HCEC 1CT (cell line): ENCODE results near the gene MXD3.

ENCODE experiments used
- DNase-seq: peaks from one replicate; pipeline ENCODE4 v3.0.0-alpha.2; 2017

The MXD3 gene

DNA sequence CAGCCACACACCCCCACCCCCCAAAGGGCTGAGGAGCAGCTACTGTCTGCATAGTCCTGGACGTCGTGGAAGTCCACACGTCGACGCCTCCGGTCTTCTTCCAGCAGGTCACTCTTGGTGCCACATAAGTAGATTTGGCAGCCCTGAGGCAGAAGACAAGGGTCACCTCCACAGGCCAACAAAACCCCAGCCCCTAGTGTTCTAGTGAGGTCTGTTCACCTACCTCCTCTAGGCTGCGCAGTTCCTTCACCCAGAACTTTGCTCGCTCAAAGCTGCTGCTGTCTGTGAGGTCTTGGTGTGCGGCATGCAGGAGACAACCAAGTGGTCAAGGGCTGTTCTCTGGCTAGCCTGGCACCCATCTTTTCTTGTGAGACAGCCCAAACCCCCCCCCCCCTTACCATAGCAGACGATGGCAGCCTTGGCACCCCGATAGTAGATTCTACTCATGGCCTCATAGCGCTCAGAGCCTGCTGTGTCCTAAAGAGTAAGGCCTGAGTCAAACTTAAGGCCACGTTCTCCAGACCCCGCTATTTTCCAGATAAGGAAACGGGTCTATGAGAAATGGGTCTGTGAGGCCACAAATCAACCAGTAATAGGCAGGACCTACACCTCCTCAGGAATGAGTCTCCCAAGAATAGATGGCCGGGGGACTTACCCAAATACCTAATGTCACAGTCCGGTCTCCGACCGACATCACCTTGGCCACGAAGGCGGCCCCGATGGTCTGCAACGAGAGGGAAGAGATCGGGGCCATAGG lies 9.2 kb downstream of the MXD3 start:
- DNase-seq: no peak

DNA sequence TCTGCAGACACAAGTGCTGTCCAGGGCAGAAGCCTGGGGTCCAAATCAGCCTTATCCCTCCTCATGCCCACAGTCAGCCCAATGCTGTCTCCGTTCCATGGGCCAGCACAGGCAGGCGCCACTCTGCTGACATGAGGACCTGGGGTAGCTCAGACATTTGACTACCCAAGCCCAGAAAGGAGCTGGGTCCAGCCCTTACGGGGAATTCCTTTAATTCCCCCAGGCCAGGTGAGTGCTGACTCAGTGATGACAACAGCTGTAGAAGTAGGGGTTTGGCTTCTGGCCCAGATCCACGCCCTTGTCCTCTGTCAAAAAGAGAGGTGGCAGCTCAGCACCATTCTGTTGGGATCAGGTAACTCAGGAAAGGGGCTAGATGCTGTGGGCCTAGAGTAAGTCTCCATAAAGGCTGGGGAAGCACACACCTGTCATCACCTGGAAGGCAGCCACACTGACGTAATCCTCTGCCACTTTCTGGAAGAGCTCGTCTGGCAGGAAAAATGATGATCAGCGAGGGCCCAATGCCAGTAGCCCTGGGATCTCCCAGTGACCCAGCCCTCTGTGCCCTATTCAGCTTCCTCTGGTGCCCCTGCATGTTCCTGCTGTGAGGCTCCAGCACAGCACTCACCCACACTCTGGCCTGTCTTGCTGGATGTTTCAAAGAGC lies 10.1 kb downstream of the MXD3 start:
- DNase-seq: no peak

DNA sequence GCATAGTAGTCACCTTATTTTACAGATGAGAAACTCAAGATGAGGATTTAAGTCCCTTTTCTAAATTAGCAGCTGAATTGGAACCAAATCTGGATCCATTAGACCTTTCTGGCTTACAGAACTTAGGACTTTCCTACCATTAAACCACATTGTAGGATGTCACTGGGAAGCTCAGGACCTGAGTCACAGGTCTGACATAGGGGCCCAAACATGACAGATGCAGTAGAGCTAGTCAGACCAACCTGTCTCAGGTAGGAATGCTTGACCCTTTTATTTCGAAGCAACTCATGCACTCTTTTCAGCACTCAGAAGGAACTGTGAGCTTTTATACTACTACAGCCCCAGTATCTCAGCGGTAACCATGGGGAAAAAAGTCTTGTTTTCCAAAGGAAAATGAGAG lies 10.7 kb downstream of the MXD3 start:
- DNase-seq: no peak

DNA sequence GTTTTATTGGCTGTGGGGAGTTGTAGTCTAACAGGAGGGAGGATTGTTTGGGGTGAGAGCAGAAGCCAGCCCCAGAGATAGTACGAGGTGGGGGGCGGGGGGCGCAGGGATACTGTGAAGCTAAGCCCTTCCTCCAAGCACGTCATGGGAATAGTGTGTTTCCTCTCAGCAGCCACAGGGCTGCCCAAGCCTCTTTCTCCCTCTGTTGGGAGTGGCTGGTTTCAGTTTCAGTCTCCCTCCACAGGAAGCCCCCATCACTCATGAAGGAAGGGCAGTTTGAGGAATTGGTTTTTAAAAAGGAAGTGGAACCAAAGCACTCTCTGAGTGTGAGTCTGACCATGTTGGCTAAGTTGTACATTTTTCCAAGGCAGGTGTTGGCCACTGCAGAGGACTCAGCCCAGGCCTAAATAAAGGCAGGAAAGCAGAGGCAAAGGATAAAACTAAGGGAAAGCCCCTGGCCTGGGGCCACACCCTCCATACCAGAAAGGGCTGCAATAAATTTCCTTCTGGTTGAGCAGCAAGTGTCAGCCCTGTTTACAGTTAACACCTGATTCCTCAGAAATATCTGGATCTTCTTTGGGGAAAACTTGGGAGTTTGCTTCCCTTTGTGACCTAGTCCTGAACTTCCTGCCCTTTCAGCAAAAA lies 11.3 kb downstream of the MXD3 start:
- peak; percentile 37 for DNase-seq

DNA sequence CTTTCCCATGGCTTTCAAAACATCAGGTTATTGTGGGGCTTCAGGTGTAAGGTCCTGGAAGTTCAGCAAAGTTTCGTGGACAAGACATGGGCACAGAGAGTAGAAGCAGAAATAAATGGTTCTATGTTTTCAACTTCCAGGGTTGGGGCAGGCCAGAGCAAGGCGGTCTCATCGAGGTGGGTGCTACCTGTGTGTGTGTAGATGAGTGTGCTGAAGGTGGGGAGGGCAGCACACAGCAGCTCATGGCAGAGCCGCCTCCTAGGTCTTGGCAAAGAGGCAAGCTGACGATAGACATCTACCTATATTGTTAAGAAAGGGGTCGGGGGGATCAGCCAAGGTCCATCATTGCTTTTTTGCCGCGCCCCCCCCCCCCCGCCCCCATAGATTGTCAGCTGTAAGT lies 12.0 kb downstream of the MXD3 start:
- no peak for DNase-seq

DNA sequence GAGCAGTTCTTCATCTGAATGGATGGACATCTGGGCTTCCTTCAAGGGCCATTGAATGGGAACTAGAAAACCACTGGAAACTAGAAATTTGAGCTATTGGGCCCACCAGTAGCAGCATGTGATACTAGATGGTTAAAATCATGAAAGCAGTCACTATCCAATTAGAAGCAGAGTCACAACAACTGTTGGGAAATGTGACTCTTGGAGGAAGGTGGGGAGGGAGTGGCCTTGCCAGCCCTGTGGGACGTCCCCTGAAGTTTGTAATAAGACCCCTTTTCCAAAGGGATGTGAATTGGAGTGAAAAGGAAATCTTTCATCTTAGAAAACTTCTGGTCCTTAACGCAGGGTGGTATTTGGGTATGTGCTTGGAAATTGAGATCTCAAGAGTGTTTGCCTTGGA lies 13.8 kb downstream of the MXD3 start:
- no peak for DNase-seq

DNA sequence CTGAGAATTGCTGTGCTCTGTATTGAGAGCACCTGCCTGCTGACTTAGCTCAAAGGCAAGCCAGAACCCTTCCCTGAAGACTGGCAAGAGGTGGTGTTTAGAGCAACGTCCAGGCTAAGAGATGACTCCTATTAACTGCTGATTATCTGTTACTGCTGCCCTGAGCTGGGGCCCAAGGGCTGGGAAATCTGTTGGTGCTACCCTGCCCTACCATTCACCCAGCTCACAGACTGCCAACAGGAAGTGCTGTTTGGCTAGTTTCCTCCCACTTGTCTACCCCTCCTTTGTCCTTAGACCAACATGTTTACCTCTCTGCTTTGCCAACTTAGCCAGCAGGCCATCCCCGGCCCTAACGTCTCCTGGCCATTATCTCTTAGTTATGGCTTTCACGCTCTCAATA lies 15.1 kb downstream of the MXD3 start:
- DNase-seq: no peak

DNA sequence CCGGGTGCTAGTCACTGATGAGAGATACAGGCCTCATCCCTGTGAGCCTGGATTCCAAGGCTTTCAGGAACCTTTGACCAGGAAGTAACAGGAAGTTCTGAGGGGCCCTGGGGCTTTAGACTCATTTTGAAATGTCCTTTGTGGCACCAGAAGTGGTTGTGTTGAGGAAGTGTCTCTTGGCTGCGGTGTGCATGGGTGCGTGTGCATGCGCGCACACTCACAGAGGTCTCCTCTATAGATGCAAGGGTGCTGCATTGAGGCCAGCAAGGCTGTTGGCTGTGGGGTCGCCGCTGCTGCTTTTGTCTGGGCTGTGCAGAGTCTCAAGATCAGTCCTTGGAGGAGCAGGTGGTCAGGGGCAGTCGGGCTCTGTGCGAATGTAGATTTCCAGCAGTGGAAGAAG lies 15.8 kb downstream of the MXD3 start:
- DNase-seq: no peak

DNA sequence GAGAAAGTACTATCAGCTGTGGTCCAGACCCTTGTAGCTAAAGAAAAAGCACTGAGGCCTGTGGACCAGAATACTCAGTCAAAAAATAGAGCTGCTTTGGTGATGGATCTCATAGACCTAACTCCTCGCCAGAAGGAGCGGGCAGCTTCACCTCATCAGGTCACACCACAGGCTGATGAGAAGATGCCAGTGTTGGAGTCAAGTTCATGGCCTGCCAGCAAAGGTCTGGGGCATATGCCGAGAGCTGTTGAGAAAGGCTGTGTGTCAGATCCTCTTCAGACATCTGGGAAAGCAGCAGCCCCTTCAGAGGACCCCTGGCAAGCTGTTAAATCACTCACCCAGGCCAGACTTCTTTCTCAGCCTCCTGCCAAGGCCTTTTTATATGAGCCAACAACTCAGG lies 17.1 kb downstream of the MXD3 start:
- no peak for DNase-seq

DNA sequence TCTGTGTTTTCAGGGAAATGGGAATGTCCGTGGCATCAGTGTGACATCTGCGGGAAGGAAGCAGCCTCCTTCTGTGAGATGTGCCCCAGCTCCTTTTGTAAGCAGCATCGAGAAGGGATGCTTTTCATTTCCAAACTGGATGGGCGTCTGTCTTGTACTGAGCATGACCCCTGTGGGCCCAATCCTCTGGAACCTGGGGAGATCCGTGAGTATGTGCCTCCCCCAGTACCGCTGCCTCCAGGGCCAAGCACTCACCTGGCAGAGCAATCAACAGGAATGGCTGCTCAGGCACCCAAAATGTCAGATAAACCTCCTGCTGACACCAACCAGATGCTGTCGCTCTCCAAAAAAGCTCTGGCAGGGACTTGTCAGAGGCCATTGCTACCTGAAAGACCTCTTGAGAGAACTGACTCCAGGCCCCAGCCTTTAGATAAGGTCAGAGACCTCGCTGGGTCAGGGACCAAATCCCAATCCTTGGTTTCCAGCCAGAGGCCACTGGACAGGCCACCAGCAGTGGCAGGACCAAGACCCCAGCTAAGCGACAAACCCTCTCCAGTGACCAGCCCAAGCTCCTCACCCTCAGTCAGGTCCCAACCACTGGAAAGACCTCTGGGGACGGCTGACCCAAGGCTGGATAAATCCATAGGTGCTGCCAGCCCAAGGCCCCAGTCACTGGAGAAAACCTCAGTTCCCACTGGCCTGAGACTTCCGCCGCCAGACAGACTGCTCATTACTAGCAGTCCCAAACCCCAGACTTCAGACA lies 17.7 kb downstream of the MXD3 start:
- no peak for DNase-seq

DNA sequence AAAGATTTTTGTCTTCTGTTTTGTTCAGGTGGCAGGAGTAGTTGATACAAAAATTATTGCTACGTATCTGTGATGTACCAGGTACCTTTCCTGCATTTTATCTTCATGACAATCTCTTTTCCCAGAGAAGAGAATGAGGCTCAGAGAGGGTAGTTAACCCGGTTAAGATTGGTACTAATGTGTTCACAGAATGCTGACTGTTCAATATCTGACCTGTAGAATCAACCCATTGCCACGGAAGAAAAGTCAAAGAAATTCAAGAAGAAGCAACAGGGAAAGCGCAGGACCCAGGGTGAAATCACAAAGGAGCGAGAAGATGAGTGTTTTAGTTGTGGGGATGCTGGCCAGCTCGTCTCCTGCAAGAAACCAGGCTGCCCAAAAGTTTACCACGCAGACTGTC lies 20.0 kb downstream of the MXD3 start:
- no peak for DNase-seq

DNA sequence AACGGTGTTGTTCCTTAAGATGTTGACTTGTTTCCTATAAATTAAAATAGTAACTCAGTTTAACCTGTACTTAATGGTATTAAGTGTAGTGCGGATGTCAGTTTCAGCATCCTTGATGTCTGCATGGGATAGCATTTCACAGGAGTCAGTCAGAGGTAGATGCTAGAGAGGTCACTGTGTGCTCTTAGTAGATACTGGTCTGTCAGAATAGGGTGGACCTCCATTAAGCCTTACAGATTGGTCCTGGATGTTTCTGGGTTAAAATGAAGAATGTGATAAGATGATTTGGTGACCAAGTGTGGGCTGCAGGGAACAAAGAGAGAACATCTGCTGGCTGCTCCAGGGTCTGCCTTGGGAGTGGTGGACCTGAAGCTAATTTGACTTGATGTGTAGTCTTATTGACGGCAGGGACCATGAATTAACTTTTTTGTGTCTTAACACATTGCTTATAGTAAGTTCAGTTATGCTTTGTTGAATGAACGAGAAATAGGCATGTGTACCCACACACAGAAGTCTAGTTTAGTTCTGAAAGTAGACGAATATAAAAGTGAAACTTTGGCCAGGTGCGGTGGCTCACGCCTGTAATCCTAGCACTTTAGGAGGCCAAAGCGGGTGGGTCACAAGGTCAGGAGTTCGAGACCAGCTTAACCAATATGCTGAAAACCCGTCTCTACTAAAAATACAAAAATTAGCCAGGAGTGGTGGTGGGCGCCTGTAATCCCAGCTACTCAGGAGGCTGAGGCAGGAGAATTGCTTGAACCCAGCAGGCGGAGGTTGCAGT lies 20.7 kb downstream of the MXD3 start:
- DNase-seq: no peak

DNA sequence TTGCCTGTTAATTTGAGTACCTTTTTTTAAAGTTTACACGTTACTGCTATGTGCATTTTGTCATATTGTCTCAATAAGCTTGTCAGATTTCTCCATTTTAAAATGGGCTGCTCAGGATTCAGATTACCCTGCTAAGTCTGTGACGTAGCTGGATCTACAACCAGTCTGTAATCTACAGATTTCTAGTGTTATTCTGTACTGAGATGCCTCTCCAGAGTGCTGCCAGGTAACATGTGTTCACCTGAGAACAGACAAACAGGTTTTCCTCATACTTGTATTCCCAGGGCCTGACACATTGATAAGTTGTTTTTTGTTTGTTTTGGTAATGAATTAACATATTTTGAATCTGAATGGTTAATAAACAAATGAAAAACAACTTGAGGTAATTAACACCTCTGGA lies 23.5 kb downstream of the MXD3 start:
- DNase-seq: no peak

DNA sequence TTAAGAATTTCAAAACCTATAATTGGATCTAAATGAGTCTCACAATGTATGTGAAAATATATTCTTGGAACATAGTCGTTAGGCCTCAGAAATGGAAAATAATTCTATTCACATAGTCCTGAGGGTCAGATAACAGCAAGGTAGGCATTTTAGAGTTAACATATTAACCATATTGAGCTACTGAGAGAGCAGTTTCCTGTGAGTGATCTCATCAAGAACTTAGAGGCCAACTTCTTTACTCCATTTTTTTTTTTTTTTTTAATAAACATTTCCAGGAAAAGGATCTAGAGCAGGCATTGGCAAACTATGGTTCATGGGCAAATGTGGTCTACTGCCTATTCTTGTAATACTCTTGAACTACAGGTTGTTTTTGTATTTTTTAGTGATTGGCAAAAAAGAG lies 34.8 kb downstream of the MXD3 start:
- DNase-seq: no peak

DNA sequence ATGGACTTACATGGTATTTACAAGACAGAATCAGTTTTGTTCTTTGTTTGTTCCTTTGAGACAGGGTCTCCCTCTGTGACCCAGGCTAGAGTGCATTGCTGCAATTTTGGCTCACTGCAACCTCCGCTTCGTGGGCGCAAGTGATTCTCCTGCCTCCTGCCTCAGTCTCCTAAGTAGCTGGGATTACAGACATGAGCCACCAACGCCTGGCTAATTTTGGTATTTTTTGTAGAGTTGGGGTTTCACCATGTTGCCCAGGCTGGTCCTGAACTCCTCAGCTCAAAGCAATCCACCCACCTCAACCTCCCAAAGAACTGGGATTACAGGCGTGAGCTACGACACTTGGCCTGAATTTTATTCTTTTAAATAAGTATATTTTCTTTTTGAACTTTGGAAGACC lies 35.8 kb downstream of the MXD3 start:
- no peak for DNase-seq

DNA sequence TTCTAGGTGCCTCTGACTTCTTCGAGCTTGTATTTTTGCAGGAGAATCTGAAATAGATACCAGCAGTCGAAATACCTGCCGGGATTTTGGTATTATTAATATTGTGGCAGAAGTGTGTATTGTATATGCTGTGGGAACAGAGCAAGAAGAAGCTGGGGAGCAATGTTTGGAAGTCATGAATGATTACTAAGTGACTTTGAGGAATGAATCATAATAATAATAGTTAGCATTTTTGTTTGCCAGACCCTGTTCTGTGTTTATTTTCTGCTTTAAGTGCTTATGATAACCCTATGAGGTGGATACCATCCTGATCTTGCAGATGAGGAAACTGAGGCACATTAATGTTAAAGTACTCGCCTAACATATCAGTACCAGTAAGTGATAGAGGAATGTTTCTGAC lies 40.6 kb downstream of the MXD3 start:
- DNase-seq: peak; percentile 18

DNA sequence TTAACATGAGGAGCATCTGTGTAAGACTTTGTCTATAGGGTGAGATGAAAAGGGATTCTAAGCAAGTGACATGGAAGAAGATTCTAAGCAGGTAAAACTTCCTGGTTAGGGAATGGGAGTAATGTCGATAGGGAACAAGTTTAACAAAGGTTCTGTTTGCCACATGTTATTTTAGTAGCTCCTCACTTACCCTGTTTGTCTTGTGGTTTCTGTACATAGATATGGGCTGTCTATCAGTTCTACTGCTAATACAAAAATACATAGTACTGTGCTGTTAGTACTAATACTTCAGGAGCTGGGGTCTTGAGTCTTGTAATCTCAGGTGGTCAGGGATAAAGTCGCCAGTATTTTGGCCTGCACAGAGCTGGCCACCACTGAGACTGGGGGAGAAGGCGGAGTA lies 41.0 kb downstream of the MXD3 start:
- no peak for DNase-seq

DNA sequence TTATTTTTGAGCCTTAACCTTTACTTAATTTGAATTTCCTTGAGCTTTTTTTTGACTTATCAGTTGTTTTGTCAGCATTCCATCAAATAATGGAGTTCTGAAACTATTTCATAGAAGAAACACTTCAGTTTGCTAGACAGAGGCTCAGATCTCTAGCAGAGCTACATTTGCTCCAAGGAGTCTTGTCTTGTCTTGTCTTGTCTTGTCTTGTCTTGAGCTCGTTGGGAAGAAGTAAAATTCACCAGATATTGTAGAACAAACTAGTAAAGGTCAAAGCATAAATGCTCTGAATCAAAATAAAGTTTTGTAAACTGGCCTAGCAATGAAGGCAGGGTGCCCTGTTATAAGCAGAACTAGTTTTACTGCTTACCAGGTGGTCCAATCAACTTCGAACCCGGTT lies 41.7 kb downstream of the MXD3 start:
- no peak for DNase-seq

DNA sequence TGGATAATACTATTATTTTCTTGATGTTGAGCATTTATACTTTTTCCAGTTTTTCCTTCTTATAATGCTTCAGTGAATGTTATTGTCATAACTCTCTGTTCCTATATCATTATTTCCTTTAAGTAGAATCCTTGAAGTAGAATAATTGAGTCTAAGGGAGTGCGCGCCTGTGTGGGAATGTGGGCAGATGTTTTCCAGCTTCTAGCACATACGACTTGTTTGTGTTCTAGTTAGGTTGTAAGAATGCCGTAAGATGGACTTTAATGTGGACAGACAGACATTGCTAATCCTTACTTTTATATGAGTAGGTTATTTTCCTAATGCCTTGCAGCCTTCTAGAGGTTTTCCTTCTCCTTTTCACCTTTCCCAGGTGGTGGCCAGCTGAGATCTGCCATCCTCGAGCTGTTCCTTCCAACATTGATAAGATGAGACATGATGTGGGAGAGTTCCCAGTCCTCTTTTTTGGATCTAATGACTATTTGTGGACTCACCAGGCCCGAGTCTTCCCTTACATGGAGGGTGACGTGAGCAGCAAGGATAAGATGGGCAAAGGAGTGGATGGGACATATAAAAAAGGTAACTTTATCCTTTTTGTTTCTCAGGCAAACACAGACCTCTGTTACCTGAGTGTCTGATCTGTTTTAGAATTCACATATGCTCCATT lies 42.3 kb downstream of the MXD3 start:
- no peak for DNase-seq

DNA sequence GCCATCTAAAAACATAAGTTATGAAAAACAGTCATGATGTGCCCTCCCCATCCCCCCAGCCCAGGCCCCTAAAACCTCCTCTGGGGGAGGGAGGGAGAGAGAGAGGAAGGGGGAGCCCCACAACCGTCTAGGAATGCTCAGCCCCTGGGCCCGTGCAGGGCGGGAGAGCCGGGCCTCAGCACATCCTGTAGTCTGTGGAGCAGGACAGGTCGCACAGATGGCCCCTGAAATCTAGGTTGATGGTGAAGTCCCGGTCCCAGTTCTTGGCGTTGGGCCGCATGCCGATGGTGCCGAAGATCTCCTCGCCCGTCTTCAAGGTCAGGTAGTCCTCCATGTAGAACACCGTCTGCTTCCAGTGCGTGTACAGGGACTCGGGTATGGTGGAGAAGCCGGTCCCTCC lies 46.3 kb downstream of the MXD3 start:
- no peak for DNase-seq

DNA sequence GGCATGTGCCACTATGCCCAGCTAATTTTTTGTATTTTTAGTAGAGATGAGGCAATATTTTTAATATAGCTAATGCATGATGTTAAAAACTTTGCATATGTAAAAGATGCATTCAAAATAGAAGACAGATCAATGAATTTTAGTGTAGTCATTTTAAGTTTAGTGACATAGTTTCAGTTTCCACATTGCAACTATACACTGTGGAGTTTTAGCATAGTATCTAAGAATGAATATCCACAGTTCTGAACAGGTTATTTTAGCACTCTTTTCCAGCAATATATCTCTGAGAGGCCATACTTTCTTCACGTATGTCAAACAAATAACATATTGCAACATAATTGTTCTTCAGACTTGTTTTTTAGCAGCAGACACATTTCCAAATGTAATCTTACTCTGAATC lies 47.5 kb downstream of the MXD3 start:
- no peak for DNase-seq

DNA sequence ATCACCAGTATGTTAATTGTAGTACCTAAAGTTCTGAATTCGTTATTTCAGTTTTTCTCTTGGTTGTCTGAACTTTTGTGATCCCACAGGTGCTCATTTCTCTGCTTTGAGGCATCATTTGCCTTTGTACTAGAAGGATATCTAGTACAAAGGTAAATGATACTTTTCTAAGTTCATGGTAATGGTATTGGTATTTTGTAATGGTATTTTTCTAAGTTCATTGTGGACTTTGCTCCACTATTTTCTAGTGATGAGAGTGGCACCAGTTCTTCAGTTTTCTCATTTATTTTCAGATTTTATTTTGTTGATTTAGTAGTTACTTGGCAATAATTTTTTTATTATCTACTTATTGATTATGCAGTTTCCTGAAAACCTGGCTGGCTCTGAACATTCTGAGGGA lies 50.2 kb downstream of the MXD3 start:
- DNase-seq: no peak
